ENCODE results near the gene MEOX1.

Gene MEOX1

DNA sequence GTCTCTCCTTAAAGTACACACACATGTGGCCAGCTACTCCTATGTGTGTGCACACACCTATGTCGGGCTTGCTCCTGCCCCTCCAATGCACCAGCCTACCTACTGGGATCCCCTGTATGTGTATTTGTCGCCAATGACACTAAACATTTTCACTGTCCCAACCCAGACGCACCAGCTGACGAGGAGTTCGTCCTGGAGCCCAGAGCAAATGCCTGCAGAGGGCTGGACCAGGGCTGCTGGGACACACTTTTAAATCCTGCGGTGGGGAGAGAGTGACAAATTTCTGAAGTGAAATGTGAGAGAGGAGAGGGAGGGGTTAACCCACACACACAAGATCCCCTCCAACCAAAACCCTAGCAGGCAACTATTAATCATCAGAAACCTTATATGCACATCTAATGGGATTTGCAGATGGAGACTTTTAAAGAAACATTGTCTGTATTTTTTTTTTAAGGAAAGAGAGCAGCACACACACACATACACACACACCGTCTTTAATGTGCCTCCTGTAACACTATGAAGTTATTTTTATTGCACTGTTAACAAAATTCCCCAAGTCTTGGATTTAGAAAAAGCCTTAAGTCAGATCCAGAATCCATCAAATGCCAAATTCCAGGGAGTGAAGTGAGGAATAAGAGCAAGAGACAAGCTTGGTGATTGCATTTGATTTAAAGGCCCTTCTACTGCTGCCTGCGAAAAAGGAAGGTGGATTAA is at the start of gene MEOX1:
Gene MEOX1 (minus strand): TSS at position 224 of the 714 bp plus-strand sequence. CDS start 388 bp downstream, outside the sequence.
- H3K4me3 ChIP-seq (ENCODE audit: low read depth, low read length), result no peak within 1 kb of the TSS
- TF ChIP-seq, protein P1, sequence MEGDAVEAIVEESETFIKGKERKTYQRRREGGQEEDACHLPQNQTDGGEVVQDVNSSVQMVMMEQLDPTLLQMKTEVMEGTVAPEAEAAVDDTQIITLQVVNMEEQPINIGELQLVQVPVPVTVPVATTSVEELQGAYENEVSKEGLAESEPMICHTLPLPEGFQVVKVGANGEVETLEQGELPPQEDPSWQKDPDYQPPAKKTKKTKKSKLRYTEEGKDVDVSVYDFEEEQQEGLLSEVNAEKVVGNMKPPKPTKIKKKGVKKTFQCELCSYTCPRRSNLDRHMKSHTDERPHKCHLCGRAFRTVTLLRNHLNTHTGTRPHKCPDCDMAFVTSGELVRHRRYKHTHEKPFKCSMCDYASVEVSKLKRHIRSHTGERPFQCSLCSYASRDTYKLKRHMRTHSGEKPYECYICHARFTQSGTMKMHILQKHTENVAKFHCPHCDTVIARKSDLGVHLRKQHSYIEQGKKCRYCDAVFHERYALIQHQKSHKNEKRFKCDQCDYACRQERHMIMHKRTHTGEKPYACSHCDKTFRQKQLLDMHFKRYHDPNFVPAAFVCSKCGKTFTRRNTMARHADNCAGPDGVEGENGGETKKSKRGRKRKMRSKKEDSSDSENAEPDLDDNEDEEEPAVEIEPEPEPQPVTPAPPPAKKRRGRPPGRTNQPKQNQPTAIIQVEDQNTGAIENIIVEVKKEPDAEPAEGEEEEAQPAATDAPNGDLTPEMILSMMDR (conservative IDR thresholded peaks at IDR 0.05; ENCODE audit: low read depth, low read length), result no peak
- DNase-seq (ENCODE audit: low read depth), result peak; percentile 70

DNA sequence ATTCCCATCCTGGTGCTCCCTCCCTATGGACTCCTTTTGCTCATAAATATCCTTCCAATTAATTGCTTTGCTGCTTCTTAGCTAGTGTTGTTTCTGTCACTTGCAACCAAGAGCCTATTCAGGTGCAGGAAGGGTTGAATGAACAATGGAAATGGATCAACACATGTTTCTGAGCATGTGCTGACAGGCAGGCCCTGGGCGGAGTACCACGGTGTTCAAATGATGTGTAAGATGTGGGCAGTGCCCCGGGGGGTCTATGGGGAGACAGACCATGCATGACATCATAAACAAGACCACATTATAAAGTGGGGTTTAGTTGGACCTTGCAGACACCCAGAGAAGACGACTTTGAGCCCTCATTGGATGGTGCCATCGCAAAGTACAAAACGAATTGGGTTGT is 48.4 kb upstream of the MEOX1 start:
- DNase-seq (ENCODE audit: low read depth), result no peak
- TF ChIP-seq, protein P1 (conservative IDR thresholded peaks at IDR 0.05; ENCODE audit: low read depth, low read length), result no peak
- no peak overlapping the region for H3K4me3 ChIP-seq (ENCODE audit: low read depth, low read length)

DNA sequence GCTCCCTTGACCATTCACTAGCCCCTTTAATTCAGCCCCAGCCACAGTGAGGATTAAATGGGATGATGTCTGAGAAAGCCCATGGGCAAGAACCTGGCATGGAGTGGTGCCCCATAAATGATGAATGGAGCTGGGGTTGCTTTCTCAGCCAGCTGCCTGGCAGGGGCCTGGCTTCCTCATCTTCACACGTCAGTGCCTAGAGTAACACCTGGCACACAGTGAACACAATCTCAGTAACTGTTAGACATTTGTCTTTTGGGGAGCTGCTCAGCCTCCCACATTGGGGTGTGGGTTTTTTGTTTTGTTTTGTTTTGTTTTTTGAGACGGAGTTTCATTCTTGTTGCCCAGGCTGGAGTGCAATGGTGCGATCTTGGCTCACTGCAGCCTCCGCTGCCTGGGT is 47.5 kb upstream of the MEOX1 start:
- H3K4me3 ChIP-seq (ENCODE audit: low read depth, low read length), result no peak overlapping the region
- DNase-seq (ENCODE audit: low read depth), result no peak
- TF ChIP-seq, protein P1 (conservative IDR thresholded peaks at IDR 0.05; ENCODE audit: low read depth, low read length), result no peak

DNA sequence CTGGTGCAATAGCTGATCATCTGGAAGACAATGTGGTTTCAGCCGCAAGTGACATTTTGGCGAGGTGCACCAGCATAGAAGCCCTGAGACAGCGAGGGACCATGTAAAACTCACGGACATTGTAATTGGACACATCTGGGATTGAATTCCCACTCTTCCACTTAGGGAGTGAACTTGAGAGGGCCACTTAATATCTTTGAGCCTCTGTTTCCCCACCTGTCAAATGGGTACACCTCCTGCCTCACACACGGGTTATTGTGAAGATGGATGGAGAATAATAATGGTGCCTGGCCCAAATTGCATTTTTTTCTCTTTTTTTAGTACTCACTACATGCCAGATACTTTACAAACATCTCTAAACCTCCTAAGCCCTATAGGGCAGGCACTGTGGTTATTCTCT is 45.5 kb upstream of the MEOX1 start:
- TF ChIP-seq, protein P1 (conservative IDR thresholded peaks at IDR 0.05; ENCODE audit: low read depth, low read length), result no peak
- no peak overlapping the region for H3K4me3 ChIP-seq (ENCODE audit: low read depth, low read length)
- no peak for DNase-seq (ENCODE audit: low read depth)

DNA sequence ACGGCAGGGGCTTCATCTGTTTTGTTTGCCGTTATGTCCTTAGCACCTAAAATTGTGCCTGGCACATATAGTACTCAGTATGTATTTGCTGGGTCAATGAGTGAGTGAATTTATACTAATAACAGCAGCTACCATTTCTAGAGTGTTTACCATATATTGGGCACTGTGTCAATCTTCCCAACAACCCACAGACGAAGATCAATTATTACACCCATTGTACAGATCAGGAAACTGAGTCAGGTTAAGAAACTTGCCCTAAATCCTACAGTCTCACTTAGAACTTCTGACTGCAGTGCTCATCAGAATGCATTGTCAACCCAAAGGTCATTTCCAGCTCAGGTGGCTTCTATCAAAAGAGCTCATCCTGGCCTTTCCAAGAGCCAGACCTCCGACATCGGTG is 44.5 kb upstream of the MEOX1 start:
- TF ChIP-seq, protein P1 (conservative IDR thresholded peaks at IDR 0.05; ENCODE audit: low read depth, low read length), result no peak
- DNase-seq (ENCODE audit: low read depth), result no peak
- no peak overlapping the region for H3K4me3 ChIP-seq (ENCODE audit: low read depth, low read length)

DNA sequence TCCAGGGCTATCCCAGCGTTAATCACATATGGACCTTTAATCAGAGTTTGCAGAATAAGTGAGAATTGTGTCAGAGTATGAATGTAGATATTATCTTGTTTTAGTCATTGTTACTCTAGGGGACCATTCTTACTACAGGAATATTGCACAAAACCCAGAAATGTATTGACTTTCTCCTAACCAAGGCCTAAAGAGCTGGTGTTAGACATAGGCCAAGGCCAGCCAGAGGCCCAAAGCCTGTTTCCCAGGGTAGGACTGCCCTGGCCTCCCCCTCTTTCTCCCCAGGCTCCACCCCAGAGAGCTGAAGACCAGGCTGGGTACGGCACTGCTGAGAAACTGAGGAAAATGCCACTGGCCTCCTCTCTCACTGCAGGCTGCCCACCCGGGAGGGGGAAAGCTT is 41.9 kb upstream of the MEOX1 start:
- no peak for DNase-seq (ENCODE audit: low read depth)
- TF ChIP-seq, protein P1 (conservative IDR thresholded peaks at IDR 0.05; ENCODE audit: low read depth, low read length), result no peak
- H3K4me3 ChIP-seq (ENCODE audit: low read depth, low read length), result no peak overlapping the region

DNA sequence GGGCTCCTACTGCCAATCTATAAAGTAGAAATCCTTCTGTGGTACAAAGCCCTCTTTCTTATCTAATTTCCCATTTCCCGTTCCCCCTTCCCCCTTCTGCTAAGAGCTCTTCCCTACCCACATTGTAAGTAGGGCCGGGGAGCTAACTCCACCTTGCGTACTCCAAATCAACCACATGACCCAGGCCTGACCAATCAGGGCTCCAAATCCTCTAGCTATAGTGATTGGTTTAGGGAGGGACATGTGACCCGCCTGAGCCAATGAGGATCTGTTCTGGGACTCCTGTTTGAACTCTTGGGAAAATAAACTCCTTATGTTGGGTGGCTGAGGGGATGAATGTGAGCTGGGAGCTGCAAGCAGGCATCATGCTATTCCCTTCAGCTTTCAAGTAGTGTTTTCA is 40.9 kb upstream of the MEOX1 start:
- DNase-seq (ENCODE audit: low read depth), result peak; percentile 31
- TF ChIP-seq, protein P1 (conservative IDR thresholded peaks at IDR 0.05; ENCODE audit: low read depth, low read length), result no peak
- H3K4me3 ChIP-seq (ENCODE audit: low read depth, low read length), result no peak overlapping the region
